ENCODE data around the gene DDX25.

Gene DDX25

GRCh38 chr11:125922156-125922555 lies 17.8 kb downstream of the DDX25 start:
- TF ChIP-seq, protein P1, sequence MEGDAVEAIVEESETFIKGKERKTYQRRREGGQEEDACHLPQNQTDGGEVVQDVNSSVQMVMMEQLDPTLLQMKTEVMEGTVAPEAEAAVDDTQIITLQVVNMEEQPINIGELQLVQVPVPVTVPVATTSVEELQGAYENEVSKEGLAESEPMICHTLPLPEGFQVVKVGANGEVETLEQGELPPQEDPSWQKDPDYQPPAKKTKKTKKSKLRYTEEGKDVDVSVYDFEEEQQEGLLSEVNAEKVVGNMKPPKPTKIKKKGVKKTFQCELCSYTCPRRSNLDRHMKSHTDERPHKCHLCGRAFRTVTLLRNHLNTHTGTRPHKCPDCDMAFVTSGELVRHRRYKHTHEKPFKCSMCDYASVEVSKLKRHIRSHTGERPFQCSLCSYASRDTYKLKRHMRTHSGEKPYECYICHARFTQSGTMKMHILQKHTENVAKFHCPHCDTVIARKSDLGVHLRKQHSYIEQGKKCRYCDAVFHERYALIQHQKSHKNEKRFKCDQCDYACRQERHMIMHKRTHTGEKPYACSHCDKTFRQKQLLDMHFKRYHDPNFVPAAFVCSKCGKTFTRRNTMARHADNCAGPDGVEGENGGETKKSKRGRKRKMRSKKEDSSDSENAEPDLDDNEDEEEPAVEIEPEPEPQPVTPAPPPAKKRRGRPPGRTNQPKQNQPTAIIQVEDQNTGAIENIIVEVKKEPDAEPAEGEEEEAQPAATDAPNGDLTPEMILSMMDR (IDR thresholded peaks at IDR 0.05), result no peak

GRCh38 chr11:125923012-125923579 lies 18.8 kb downstream of the DDX25 start:
- TF ChIP-seq, protein P1 (IDR thresholded peaks at IDR 0.05), result peak; percentile 83

DNA sequence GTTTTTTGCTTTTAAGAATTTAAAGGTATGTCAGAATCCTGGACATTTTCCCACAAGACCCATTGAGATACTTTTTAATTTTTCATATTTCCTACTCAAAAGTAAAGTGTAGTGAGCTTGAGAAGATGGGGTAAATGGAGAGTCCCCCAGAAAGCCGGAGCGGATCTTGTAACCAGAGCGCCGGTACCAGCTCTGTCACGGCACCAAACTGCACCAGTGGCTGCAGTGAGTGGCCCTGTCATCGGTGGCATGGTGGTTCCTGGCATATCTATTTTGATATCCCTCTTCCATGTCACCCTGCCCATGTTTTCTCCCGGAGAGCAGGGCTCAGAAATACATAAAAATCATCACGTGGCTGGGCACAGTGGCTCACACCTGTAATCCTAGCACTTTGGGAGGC lies 19.3 kb downstream of the DDX25 start:
- TF ChIP-seq, protein P1 (IDR thresholded peaks at IDR 0.05), result no peak

DNA sequence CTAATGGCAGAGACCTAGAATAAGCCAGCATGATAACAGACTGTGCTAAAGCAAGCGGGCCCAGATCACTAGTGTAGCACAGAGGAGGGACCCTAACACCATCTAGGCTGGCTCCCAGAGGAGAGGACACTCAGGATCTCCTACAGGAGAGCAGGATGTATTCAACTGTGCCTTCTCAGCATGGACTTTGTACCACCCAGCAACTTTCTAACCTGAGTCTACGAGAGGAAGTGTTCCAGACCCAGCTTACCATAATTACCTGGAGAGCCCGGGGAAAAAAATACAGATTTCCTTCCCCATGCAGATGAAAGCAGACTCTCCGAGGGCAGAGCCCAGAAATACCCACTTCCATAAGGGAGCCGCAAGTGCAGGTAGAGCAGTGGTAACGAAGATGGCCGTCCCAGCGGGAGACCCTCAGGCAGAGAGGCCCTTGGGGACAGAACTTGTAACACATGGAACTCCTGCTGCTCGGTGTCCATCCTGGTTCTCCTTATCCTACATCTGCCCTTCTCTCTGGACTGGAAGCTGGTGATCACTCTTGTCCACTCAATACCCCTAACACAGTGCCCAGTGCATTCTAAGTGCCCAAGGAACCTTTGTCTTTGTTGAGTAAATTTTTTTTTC lies 20.2 kb downstream of the DDX25 start:
- TF ChIP-seq, protein P1 (IDR thresholded peaks at IDR 0.05), result no peak

- TF ChIP-seq, protein P1 (IDR thresholded peaks at IDR 0.05), result 0 out of 2 replicates have a peak, but pooled peaks have one; percentile 8
Measured at GRCh38 chr11:125925247-125925740, 21.0 kb downstream of the DDX25 start.

DNA sequence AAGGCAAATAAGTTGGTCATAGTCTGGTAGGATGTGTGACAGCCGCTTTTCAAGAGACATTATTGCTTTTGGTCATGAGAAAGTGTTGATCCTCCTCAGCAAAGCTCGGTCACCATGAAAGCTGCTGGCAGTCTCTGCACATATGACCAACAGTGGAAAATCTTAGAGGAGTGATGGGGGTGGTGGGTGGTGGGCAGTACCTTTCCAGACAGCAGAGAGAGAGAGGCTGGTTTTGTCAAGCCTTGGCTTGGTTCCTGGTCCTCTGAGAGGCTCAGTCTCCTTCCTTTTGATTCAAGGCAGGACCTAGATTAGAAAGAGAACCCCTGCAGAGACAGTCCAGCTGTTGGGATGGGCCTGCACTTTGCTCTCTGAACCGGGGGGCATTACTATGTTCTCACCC lies 21.5 kb downstream of the DDX25 start:
- TF ChIP-seq, protein P1 (IDR thresholded peaks at IDR 0.05), result no peak

- TF ChIP-seq, protein P1 (IDR thresholded peaks at IDR 0.05), result no peak
Measured at GRCh38 chr11:125926682-125927081, 22.4 kb downstream of the DDX25 start.

Measured in LNCAP (cell line).